Prostate gland (tissue), 2 donors: ENCODE measurements around the gene UNC79. TPM values are rescaled to one million over a fixed set of nuclear protein-coding genes. Genes with fewer than 3 reads are reported as not detected.

ENCODE experiments used
- DNase-seq: peaks from one replicate; pipeline ENCODE4 v3.0.0-alpha.2; 2019; ENCODE audit warnings: low spot score
- H3K27ac ChIP-seq, 2 donors: fragments of 200-600 bp; sonication (generic); 2 replicates each; pipeline ENCODE4 v1.5.1; 2017 to 2019
- H3K27me3 ChIP-seq: fragments of 200-600 bp; sonication (generic); replicated peaks from 2 replicates; pipeline ENCODE4 v1.5.1; 2019; ENCODE audit not compliant: insufficient read depth
- H3K36me3 ChIP-seq, 2 donors: fragments of 200-600 bp; sonication (generic); 1 replicate in 1 of 2; 2 replicates in 1 of 2; pipeline versions ENCODE4 v1.5.1 to v1.8.1; 2017 to 2019
- H3K4me1 ChIP-seq: fragments of 200-600 bp; sonication (generic); replicated peaks from 2 replicates; pipeline ENCODE4 v1.5.1; 2019
- H3K4me3 ChIP-seq, 2 donors: fragments of 200-600 bp; sonication (generic); 2 replicates each; pipeline ENCODE4 v1.5.1; 2017 to 2019
- H3K9me3 ChIP-seq: fragments of 200-600 bp; sonication (generic); 2 replicates; pipeline ENCODE4 v1.5.1; 2017
- CTCF ChIP-seq, 4 experiments: fragments of 200-600 bp in 2 of 4; fragments of 450-650 bp in 2 of 4; sonication (generic) in 2 of 4; IDR thresholded peaks; 1 replicate in 3 of 4; 2 replicates in 1 of 4; pipeline ENCODE4 v1.5.1; 2016 to 2019; ENCODE audit warnings: antibody characterized with exemption in 4 of 4, mild to moderate bottlenecking in 2 of 4, moderate library complexity in 2 of 4
- POLR2A ChIP-seq: fragments of 450-650 bp; IDR thresholded peaks from one replicate; pipeline ENCODE4 v1.6.1; 2016; ENCODE audit warnings: antibody characterized with exemption, mild to moderate bottlenecking
- POLR2AphosphoS5 ChIP-seq: sonication (generic); formaldehyde crosslinking; IDR thresholded peaks from one replicate; pipeline ENCODE4 v1.6.1; 2017; ENCODE audit warnings: antibody characterized with exemption
- WGBS: methylation state at CpG from one replicate; pipeline ENCODE4 v1.1.5; 2018; 5-methylcytosine and 5-hydroxymethylcytosine counted together
- intact Hi-C: fragments of 100-400 bp; cut with DNase I; formaldehyde crosslinking; loops from one replicate; pipeline ENCODE4 v1.14.2; 2022
- total RNA-seq, 2 donors: library from RNA; depleted of rRNA; stranded (reverse); fragments of >200 nt; gene quantifications; one replicate each; pipeline ENCODE4 v1.1.0, GENCODE V29; 2016

UNC79 gene
- total RNA-seq, 2 donors from 2014 or later = 0.32 to 1.0 TPM

GRCh38 chr14:93685121-93685895, 254.6 kb downstream of the UNC79 start:
- TF ChIP-seq POLR2AphosphoS5 (no peak), CTCF (IDR thresholded peaks at IDR 0.05) (no peak), POLR2A (no peak)
- Histone ChIP-seq H3K4me1 (no peaks in the 10 kb centered on the region), H3K9me3 (no peaks in the 10 kb centered on the region), H3K36me3 (no peaks in the 10 kb centered on the region), H3K27ac (no peak overlapping the region), H3K4me3 (no peak overlapping the region), H3K27me3 (no peaks in the 10 kb centered on the region)
- intact Hi-C loops = no loop called here
- no peak for DNase-seq
- 88% methylated on average over 13 of the region's 13 CpGs for WGBS

- Histone ChIP-seq H3K9me3 (no peaks in the 10 kb centered on the region), H3K4me3 (no peak overlapping the region), H3K27ac (no peak overlapping the region), H3K4me1 (no peaks in the 10 kb centered on the region), H3K36me3 (no peaks in the 10 kb centered on the region), H3K27me3 (no peaks in the 10 kb centered on the region)
- no peak for TF ChIP-seq POLR2AphosphoS5
- TF ChIP-seq POLR2A = no peak
- no peak for TF ChIP-seq CTCF (IDR thresholded peaks at IDR 0.05)
- 66% methylated on average over 5 of the region's 5 CpGs for whole genome bisulfite sequencing
- DNase-seq = no peak
- intact Hi-C loops = no loop called here
These were observed 255.5 kb downstream of the UNC79 start for GRCh38 chr14:93686268-93686667.

GRCh38 chr14:93688239-93688666, 257.5 kb downstream of the UNC79 start:
- Histone ChIP-seq H3K4me1 (no peaks in the 10 kb centered on the region), H3K27ac (no peak overlapping the region), H3K9me3 (no peaks in the 10 kb centered on the region), H3K27me3 (no peaks in the 10 kb centered on the region), H3K36me3 (no peaks in the 10 kb centered on the region), H3K4me3 (no peak overlapping the region)
- 26% methylated on average over 5 of the region's 5 CpGs for WGBS
- DNase-seq = no peak
- intact Hi-C loops = no loop called here
- TF ChIP-seq POLR2AphosphoS5 (no peak), POLR2A (no peak), CTCF (IDR thresholded peaks at IDR 0.05) (no peak)

- no peak for TF ChIP-seq POLR2AphosphoS5
- WGBS = 16% methylated on average over 4 of the region's 4 CpGs
- DNase-seq = no peak
- intact Hi-C loops = no loop called here
- H3K9me3 ChIP-seq = no peaks in the 10 kb centered on the region
- H3K27me3 ChIP-seq = no peaks in the 10 kb centered on the region
- no peak overlapping the region for H3K4me3 ChIP-seq
- H3K4me1 ChIP-seq = no peaks in the 10 kb centered on the region
- H3K36me3 ChIP-seq = no peaks in the 10 kb centered on the region
- no peak overlapping the region for H3K27ac ChIP-seq
These were observed 258.1 kb downstream of the UNC79 start for GRCh38 chr14:93688820-93689219.

- TF ChIP-seq POLR2AphosphoS5 (no peak), CTCF (IDR thresholded peaks at IDR 0.05) (no peak), POLR2A (no peak)
- Histone ChIP-seq H3K27me3 (no peaks in the 10 kb centered on the region), H3K4me3 (no peak overlapping the region), H3K27ac (no peak overlapping the region), H3K4me1 (no peaks in the 10 kb centered on the region), H3K36me3 (no peaks in the 10 kb centered on the region), H3K9me3 (no peaks in the 10 kb centered on the region)
- WGBS = 80% methylated on average over 6 of the region's 6 CpGs
- intact Hi-C loops = no loop called here
- DNase-seq = no peak
These were observed 259.4 kb downstream of the UNC79 start for GRCh38 chr14:93690146-93690545.
